Measurements from ENCODE around the gene LAGE3.

DNA sequence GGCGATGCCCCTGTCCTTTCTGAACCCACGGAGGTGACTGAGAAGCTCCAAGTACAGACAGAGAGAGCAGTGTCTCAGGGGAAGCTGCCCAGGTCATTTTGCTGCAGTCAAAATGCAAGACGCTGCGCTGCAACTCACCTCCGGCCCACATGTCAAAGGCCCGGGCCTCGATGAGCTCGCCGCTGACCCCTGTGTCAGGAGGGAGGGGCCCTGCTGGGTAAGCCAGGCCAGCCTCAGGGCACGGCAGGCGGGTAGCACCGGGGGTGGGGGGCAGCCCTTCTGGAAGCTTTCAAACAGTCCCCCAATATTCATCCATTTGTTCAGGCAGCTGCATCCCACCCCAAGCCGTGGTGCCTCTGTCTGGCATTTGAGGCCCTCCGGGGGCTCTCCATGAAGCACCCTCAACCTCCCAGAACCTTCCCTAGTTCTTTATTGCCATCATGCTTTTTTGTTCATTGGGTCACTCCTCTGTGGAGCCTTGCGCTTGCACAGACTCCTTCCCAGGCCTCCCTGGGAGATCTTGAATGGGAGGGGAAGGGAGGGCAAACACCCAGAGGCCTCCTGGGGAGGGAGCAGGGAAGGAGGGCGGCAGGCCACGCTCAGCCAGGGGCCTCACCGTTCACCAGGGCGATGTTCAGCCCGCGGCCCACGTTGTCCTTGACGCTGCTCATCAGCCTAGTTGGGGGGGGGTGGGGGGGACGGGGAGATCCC, 28.7 kb upstream of the LAGE3 start:
- TF ChIP-seq POLR2A (IDR thresholded peaks at IDR 0.05): no peak
- TF ChIP-seq, protein P1, sequence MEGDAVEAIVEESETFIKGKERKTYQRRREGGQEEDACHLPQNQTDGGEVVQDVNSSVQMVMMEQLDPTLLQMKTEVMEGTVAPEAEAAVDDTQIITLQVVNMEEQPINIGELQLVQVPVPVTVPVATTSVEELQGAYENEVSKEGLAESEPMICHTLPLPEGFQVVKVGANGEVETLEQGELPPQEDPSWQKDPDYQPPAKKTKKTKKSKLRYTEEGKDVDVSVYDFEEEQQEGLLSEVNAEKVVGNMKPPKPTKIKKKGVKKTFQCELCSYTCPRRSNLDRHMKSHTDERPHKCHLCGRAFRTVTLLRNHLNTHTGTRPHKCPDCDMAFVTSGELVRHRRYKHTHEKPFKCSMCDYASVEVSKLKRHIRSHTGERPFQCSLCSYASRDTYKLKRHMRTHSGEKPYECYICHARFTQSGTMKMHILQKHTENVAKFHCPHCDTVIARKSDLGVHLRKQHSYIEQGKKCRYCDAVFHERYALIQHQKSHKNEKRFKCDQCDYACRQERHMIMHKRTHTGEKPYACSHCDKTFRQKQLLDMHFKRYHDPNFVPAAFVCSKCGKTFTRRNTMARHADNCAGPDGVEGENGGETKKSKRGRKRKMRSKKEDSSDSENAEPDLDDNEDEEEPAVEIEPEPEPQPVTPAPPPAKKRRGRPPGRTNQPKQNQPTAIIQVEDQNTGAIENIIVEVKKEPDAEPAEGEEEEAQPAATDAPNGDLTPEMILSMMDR (IDR thresholded peaks at IDR 0.05): no peak

Data from ovary (tissue), 3 donors.